ENCODE data around the gene AOAH. TPM values are rescaled to one million over a fixed set of nuclear protein-coding genes. Genes with fewer than 3 reads are reported as not detected.

AOAH gene
- total and polyA plus RNA-seq, 2 of the 4 experiments (the other 2 are of a cell fraction), result not detected

DNA sequence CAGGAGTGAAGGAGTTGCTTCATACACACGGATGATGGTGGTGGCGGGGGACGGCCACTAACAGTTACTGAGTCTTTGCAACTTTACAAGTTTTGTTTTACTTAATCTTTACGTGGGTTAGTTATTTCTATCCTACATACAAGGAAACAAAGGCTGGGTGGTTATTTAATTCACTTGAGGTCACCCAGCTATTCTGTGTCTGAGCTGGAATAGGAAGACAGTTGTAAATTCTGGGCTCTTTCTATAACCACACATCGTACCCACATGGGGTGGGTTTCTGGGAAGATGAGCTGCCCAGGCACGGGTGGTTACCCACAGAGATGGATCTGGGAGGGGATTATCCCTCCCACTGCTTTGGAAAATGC, 196.8 kb downstream of the AOAH start:
- ATAC-seq (ENCODE audit: low read depth) (no peak; the same call in none of the 2 replicates), DNase-seq (no peak)
- Histone ChIP-seq H2BK120ac (ENCODE audit: low read depth, low read length) (peak overlapping the region; percentile 86), H3K4ac (ENCODE audit: low read depth, low read length) (peak overlapping the region; percentile 90), H4K20me1 (ENCODE audit: insufficient read depth, low read length) (no peaks in the 10 kb centered on the region), H3K9ac (ENCODE audit: low read depth, low read length) (no peak overlapping the region), H2BK5ac (ENCODE audit: low read depth, low read length, poor library complexity, severe bottlenecking) (peak overlapping the region; percentile 40), H3K9me1 (ENCODE audit: insufficient read depth, low read length) (peaks cover 8% of the 10 kb centered on the region; the same call in 1 of the 2 replicates), H2BK20ac (ENCODE audit: low read depth, low read length) (peak overlapping the region; percentile 85), H3K23ac (ENCODE audit: low read depth, low read length) (no peak overlapping the region), H2AK5ac (ENCODE audit: low read depth, low read length) (peak overlapping the region; percentile 78; the same call in 1 of the 2 replicates), H3K36me3 (ENCODE audit: control insufficient read depth, insufficient read depth, low read length) (no peaks in the 10 kb centered on the region), H3K27me3 (ENCODE audit: control insufficient read depth, insufficient read depth, low read length) (peaks cover 2% of the 10 kb centered on the region), H3K18ac (ENCODE audit: low read depth, low read length) (peak overlapping the region; percentile 47; the same call in 1 of the 2 replicates), H2AFZ (replicated peaks; ENCODE audit: low read length, poor library complexity) (no peak overlapping the region), H3K27ac (ENCODE audit: insufficient read depth, low read length) (no peak overlapping the region), H3K56ac (ENCODE audit: extremely low read depth, insufficient read depth, low read length) (no peak overlapping the region), H3K14ac (replicated peaks; ENCODE audit: low read depth, low read length) (no peak overlapping the region), H3K79me1 (ENCODE audit: low read depth in 1 of 2, low read length in 2 of 2) (no peaks in the 10 kb centered on the region), H4K8ac (ENCODE audit: low read depth in 2 of 2, low read length in 2 of 2) (peak overlapping the region in 1 of 2 experiments; percentile 55; a peak in 1 of 4 replicates), H3K4me1 (ENCODE audit: control insufficient read depth, insufficient read depth, low read length) (peaks cover 9% of the 10 kb centered on the region), H4K91ac (ENCODE audit: insufficient read depth, low read depth, low read length) (peak overlapping the region; percentile 62), H4K5ac (ENCODE audit: low read depth, low read length) (no peak overlapping the region), H2BK15ac (ENCODE audit: low read depth, low read length) (peak overlapping the region; percentile 87; the same call in 2 of the 3 replicates), H3K4me2 (ENCODE audit: low read depth, low read length) (no peak overlapping the region), H3K4me3 (ENCODE audit: insufficient read depth, low read depth, low read length) (no peak overlapping the region), H3K9me3 (ENCODE audit: control insufficient read depth, insufficient read depth, low read length) (no peaks in the 10 kb centered on the region), H2AK9ac (replicated peaks; ENCODE audit: low read depth, low read length, poor library complexity) (no peak overlapping the region)
- BruUV-seq (replicated peaks), result no TSS peak
- dilution Hi-C loops (cut with HindIII; ENCODE audit: low sequenced_read_pairs, unreplicated experiment), result no loop called here
- TF ChIP-seq CEBPB (IDR thresholded peaks at IDR 0.05; ENCODE audit: low read depth, low read length), result no peak
- CTCF ChIA-PET, result no interaction called here
- intact Hi-C loops (cut with micrococcal nuclease), result no loop called here
- POLR2A ChIA-PET (ENCODE audit: unreplicated experiment), result no interaction called here
- WGBS, 2 experiments (ENCODE audit: extremely low coverage in 2 of 2, insufficient read length in 1 of 2), result no CpG with 5 or more reads among the region's 6 CpGs
- in situ Hi-C loops (cut with MboI; ENCODE audit: low sequenced_read_pairs), result no loop called here

All from IMR-90 (cell line).